ENCODE measurements around the gene STK39.

STK39 gene

DNA sequence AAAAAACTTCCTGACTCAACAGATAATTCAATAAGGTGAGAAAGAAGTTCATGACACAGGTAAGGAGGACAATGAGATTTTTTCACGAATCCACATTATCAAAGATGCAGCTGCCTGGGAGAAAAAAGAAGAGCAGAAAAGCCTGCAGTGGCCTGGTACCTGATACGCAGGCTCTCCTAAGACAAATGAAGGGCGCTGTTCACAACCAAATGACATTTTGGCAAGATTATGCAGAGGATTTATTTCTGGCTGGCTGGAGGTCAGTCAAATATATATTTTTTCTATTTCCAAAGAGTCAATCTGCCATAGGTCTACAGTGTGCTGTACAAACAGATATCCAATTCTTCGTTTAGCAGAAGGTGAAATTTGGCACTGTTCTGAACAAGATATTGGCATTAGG, 257.3 kb downstream of the STK39 start:
- no peaks in the 10 kb centered on the region for H3F3A ChIP-seq (ENCODE audit: control insufficient read depth, insufficient read depth)
- TF ChIP-seq EZH2phosphoT487 (IDR thresholded peaks at IDR 0.05; ENCODE audit: borderline replicate concordance, low read length), result no peak
- TF ChIP-seq, protein P1, sequence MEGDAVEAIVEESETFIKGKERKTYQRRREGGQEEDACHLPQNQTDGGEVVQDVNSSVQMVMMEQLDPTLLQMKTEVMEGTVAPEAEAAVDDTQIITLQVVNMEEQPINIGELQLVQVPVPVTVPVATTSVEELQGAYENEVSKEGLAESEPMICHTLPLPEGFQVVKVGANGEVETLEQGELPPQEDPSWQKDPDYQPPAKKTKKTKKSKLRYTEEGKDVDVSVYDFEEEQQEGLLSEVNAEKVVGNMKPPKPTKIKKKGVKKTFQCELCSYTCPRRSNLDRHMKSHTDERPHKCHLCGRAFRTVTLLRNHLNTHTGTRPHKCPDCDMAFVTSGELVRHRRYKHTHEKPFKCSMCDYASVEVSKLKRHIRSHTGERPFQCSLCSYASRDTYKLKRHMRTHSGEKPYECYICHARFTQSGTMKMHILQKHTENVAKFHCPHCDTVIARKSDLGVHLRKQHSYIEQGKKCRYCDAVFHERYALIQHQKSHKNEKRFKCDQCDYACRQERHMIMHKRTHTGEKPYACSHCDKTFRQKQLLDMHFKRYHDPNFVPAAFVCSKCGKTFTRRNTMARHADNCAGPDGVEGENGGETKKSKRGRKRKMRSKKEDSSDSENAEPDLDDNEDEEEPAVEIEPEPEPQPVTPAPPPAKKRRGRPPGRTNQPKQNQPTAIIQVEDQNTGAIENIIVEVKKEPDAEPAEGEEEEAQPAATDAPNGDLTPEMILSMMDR (IDR thresholded peaks at IDR 0.05; ENCODE audit: low read depth, low read length, poor library complexity, severe bottlenecking), result no peak
- H3K4me2 ChIP-seq (ENCODE audit: low read length), result no peak overlapping the region

DNA sequence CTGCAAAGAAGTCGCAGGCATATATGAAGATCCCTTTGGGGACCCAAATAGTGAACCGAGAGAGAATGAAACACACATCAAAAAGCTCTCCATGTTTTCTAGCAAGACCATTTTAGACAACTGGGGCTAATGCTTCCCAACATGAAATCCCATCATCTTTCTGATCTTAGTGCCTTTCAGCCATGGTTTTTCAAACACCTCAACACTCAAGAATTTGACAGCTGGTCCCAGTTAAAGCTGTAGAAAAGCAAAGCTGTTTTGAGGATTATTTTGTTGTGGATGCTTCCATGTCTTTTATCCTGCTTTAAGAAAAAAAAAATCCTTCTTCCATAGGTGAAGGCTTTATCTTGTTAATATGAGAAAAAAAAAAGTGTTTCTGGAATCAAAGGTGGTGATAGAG, 259.1 kb downstream of the STK39 start:
- Histone ChIP-seq H3K36me3 (ENCODE audit: control insufficient read depth, low read length) (no peaks in the 10 kb centered on the region), H3K4me1 (ENCODE audit: control insufficient read depth, low read length) (no peaks in the 10 kb centered on the region), H3K4me2 (ENCODE audit: low read length) (no peak overlapping the region), H3K27ac (ENCODE audit: low read depth, low read length) (no peak overlapping the region), H3K79me2 (ENCODE audit: control insufficient read depth, low read length) (no peaks in the 10 kb centered on the region), H3K9me2 (replicated peaks; ENCODE audit: control insufficient read depth, low read length) (no peaks in the 10 kb centered on the region), H3K27me3 (ENCODE audit: control insufficient read depth, low read length) (no peaks in the 10 kb centered on the region), H4K20me1 (ENCODE audit: control insufficient read depth, insufficient read depth, low read depth, low read length) (no peaks in the 10 kb centered on the region), H3F3A (ENCODE audit: control insufficient read depth, insufficient read depth) (no peaks in the 10 kb centered on the region), H3K4me3 (ENCODE audit: low read length) (no peak overlapping the region), H3K9me3 (ENCODE audit: control insufficient read depth, insufficient read depth, low read length) (no peaks in the 10 kb centered on the region)
- TF ChIP-seq, protein P1 (IDR thresholded peaks at IDR 0.05; ENCODE audit: low read depth, low read length, poor library complexity, severe bottlenecking), result no peak

More for the DNA sequence above, 257.3 kb downstream of the STK39 start:
- H3K9me3 ChIP-seq (ENCODE audit: control insufficient read depth, insufficient read depth, low read length), result no peaks in the 10 kb centered on the region
- no peak overlapping the region for H3K4me3 ChIP-seq (ENCODE audit: low read length)
- H4K20me1 ChIP-seq (ENCODE audit: control insufficient read depth, insufficient read depth, low read depth, low read length), result no peaks in the 10 kb centered on the region
- no peaks in the 10 kb centered on the region for H3K27me3 ChIP-seq (ENCODE audit: control insufficient read depth, low read length)
- H3K36me3 ChIP-seq (ENCODE audit: control insufficient read depth, low read length), result no peaks in the 10 kb centered on the region
- no peaks in the 10 kb centered on the region for H3K9me2 ChIP-seq (replicated peaks; ENCODE audit: control insufficient read depth, low read length)
- H3K27ac ChIP-seq (ENCODE audit: low read depth, low read length), result no peak overlapping the region
- H3K79me2 ChIP-seq (ENCODE audit: control insufficient read depth, low read length), result no peaks in the 10 kb centered on the region
- no peaks in the 10 kb centered on the region for H3K4me1 ChIP-seq (ENCODE audit: control insufficient read depth, low read length)

DNA sequence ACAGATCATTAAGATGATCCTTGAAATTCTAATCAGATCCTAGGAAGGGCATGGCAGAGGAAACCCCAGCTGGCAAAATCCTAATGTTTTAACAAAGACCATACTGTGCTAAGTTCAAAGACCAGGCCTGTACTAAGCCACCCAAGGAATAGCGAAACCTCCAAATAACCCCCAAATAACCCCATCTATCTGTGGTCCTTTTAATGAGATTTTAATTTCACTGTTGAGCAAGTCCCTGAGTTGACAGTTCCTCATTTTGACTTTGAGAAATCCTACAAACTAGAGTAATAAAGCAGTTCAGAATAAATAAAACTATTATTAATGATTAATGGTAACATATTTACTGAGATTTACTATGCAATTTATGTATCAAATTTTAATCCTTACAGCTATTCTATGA, 259.8 kb downstream of the STK39 start:
- H3K4me2 ChIP-seq (ENCODE audit: low read length), result no peak overlapping the region
- H3K27ac ChIP-seq (ENCODE audit: low read depth, low read length), result no peak overlapping the region

More for the DNA sequence above, 259.8 kb downstream of the STK39 start:
- Histone ChIP-seq H4K20me1 (ENCODE audit: control insufficient read depth, insufficient read depth, low read depth, low read length) (no peaks in the 10 kb centered on the region), H3K9me2 (replicated peaks; ENCODE audit: control insufficient read depth, low read length) (no peaks in the 10 kb centered on the region), H3K27me3 (ENCODE audit: control insufficient read depth, low read length) (no peaks in the 10 kb centered on the region), H3K79me2 (ENCODE audit: control insufficient read depth, low read length) (no peaks in the 10 kb centered on the region), H3F3A (ENCODE audit: control insufficient read depth, insufficient read depth) (no peaks in the 10 kb centered on the region), H3K36me3 (ENCODE audit: control insufficient read depth, low read length) (no peaks in the 10 kb centered on the region), H3K4me1 (ENCODE audit: control insufficient read depth, low read length) (no peaks in the 10 kb centered on the region), H3K4me3 (ENCODE audit: low read length) (no peak overlapping the region), H3K9me3 (ENCODE audit: control insufficient read depth, insufficient read depth, low read length) (no peaks in the 10 kb centered on the region)
- TF ChIP-seq EZH2phosphoT487 (IDR thresholded peaks at IDR 0.05; ENCODE audit: borderline replicate concordance, low read length), result no peak
- TF ChIP-seq, protein P1 (IDR thresholded peaks at IDR 0.05; ENCODE audit: low read depth, low read length, poor library complexity, severe bottlenecking), result no peak
